Retinal pigment epithelial cell (primary cell): ENCODE measurements around the gene TBC1D1.

Source experiments
- DNase-seq: peaks from one replicate; pipeline ENCODE4 v3.0.0-alpha.2; 2010; ENCODE audit warnings: low read depth
- H3K4me3 ChIP-seq: 2 replicates; pipeline ENCODE4 v1.5.1; 2011; ENCODE audit warnings: mild to moderate bottlenecking, low read length, control low read depth, moderate library complexity
- TF ChIP-seq, protein P1 (sequence below): conservative IDR thresholded peaks from 2 replicates; pipeline ENCODE4 v1.5.1; 2011; ENCODE audit warnings: low read depth, low read length, control low read depth, inconsistent platforms

Gene TBC1D1

DNA sequence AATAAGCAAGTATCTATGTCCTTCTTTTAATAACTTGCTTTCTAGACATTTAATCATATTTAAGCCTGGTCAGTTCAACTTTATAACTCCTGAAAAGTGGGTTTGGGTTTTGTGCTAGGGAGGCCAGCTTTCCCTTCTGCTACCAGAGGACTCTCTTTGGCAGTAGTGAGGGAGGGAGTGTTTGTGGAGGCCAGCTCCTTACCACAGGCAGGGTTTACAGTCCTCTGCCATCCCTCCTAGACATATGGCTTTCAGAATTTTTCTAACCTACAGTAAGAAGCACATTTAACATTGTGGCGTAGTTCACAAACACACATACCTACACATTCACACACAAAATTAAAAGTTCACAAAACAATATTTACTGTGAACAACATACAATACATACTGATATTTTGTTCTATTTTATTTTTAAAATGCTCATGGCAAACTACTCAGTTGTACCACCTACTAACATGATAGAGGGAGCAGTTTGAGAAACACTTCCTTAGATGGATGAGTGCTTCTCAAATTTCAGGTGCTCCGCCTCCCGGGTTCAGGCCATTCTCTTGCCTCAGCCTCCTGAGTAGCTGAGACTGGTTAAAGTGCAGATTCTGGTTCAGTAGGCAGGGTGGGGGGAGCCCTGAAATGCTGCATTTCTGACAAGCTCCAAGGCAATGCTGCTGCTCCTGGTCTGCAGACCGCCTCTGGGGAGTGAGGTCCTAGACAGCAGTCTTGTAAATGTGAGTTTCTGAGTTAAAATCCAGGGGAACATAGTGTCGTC, 156.0 kb downstream of the TBC1D1 start:
- no peak overlapping the region for H3K4me3 ChIP-seq
- DNase-seq, result no peak
- TF ChIP-seq, protein P1, sequence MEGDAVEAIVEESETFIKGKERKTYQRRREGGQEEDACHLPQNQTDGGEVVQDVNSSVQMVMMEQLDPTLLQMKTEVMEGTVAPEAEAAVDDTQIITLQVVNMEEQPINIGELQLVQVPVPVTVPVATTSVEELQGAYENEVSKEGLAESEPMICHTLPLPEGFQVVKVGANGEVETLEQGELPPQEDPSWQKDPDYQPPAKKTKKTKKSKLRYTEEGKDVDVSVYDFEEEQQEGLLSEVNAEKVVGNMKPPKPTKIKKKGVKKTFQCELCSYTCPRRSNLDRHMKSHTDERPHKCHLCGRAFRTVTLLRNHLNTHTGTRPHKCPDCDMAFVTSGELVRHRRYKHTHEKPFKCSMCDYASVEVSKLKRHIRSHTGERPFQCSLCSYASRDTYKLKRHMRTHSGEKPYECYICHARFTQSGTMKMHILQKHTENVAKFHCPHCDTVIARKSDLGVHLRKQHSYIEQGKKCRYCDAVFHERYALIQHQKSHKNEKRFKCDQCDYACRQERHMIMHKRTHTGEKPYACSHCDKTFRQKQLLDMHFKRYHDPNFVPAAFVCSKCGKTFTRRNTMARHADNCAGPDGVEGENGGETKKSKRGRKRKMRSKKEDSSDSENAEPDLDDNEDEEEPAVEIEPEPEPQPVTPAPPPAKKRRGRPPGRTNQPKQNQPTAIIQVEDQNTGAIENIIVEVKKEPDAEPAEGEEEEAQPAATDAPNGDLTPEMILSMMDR, result no peak

DNA sequence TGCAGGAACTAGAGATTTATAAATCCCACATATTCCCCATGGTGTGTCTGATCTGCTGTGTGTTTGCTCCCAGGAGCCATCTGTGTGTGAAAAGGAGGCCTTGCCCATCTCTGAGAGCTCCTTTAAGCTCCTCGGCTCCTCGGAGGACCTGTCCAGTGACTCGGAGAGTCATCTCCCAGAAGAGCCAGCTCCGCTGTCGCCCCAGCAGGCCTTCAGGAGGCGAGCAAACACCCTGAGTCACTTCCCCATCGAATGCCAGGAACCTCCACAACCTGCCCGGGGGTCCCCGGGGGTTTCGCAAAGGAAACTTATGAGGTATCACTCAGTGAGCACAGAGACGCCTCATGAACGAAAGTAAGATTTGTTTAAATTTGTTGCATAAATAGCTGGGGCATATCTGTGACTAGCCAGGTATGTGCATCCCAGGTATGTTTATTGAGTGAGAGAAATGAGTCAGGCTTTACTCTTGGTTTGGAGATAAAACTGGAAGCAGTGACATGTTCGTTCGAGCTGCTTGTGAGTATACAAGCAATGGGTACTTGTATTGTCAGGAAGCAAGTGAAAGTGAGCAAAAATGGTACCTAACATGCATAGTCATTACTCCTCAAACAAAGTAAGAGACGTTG, 158.8 kb downstream of the TBC1D1 start:
- DNase-seq, result no peak
- TF ChIP-seq, protein P1, result no peak
- no peak overlapping the region for H3K4me3 ChIP-seq

DNA sequence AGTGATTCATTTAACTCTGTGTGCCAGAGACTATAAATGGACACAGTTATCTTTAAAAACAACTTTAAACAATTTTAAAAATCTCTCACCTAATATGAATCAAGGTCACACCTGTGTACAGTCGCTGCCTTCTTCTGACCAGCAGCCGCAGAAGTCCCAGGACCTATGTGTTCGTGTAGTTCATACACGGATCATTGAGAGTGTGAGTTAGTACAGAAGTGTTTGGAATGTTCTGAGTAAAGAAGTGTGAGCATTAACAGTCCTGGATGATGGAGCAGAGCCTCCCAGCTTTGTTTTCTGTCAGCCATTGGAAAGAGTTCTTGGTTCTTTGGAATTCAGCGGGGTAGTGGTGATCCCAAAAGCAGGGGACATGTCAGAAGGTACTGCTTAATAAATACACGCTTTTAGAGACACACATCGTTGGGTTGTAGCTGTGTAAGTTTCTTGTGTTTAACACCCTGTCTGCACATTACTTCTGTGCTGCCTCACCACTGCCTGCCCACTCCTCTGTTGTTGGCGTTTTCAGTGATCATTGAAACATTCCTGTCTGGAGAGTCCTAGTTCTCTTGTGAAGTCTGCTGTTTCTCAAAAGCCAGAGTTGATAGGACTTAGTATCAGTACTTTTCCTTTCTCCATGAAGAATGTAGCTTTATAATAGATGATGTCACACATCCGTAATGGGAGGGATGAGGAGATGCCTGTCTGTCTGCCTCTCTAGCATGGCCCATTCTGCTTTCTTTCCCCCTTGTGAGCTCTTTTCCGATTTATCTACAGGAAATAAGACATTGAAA, 159.9 kb downstream of the TBC1D1 start:
- no peak for DNase-seq
- TF ChIP-seq, protein P1, result no peak
- H3K4me3 ChIP-seq, result no peak overlapping the region

DNA sequence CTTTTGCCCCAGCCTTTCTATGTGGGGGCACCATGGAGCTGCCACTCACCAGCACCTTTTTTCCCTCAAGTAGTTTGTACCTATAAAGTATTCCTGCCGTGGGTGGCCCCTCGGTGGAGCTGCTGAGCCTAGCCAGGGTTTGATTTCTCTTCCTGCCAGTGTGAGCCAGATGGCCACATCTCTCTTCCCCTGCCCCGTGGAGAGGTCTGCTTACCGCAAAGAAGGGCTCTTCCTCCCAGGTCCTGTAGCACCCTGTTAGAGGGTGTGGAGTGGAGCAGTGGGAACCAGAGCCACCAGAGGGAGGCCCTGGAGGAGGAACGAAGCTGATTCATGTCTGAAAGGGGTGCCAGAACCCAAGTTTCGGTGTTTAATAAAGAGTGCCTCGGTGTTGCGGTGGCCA, 164.7 kb downstream of the TBC1D1 start:
- no peak overlapping the region for H3K4me3 ChIP-seq
- TF ChIP-seq, protein P1, result no peak
- DNase-seq, result no peak

DNA sequence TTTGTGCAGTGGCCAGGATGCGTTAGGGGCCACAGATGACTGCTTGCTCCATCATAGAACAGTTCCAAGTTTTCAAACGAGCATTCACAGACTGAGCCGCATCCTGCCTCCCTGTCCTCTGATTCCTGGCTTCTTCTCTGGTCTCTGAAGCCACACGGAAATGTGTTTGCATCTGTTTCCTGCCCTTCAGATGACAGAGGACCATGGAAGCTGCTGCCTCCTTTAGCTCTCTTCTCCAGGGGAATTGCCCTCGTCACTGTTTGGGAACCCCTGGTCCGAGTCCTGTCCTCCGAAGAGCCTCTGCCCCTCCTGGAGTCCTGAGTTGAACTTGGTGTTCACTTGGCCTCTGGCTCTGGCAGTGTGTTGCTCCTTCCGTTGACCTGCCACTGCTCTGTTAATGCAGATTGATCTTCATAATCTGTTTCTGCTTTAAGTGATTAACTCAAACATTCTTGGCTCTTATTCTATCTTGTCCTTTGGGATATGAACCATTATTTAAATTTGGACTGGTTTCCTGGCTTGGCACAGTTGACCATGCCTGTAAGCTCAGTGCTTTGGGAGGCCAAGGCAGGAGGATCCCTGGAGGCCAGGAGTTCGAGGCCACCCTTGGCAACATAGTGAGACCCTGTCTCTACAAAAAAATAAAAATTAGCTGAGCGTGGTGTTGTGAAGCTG, 165.3 kb downstream of the TBC1D1 start:
- H3K4me3 ChIP-seq, result no peak overlapping the region
- DNase-seq, result no peak
- TF ChIP-seq, protein P1, result no peak

DNA sequence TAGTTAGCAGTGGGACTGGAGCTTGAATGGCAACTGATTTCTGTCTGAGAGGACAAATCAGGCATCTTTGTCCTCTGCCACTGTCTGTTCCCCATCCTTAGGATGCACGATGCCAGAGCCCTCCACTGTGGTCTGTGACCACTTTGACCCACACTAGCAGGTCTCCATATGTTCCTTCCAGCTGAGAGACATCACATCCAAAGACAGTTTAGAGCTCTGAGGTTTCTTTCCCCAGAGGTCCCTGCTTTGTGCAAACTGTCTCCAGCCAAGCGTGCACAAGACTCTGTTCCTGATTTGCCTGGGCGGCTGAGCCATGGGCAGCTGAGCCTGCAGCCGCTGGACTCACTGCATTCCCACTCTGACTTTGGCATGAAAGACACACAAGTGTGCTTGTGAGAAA, 167.3 kb downstream of the TBC1D1 start:
- DNase-seq, result no peak
- H3K4me3 ChIP-seq, result no peak overlapping the region
- TF ChIP-seq, protein P1, result no peak
